ENCODE measurements around the gene VAMP4.
"Not testable (repeated sequence)": the region's sequence is repeated elsewhere in the genome, so short reads cannot be mapped to it uniquely, and the experiment has no call there.

VAMP4 gene

GRCh38 chr1:171723180-171723579 is 18.7 kb downstream of the VAMP4 start:
- H3K27ac ChIP-seq (ENCODE audit: low read depth, low read length); H3K9me3 ChIP-seq (ENCODE audit: low read length); H3K27me3 ChIP-seq (ENCODE audit: control insufficient read depth in 1 of 2, insufficient read depth in 2 of 2, low read length in 2 of 2); H3K4me3 ChIP-seq (ENCODE audit: low read depth in 1 of 2, low read length in 2 of 2); H3K36me3 ChIP-seq (ENCODE audit: insufficient read depth, low read length); H3K9ac ChIP-seq (ENCODE audit: low read length); H3K4me1 ChIP-seq (ENCODE audit: insufficient read depth, low read length): not testable (repeated sequence)

- Histone ChIP-seq H3K9me3 (ENCODE audit: low read length) (no peaks in the 10 kb centered on the region), H3K4me1 (ENCODE audit: insufficient read depth, low read length) (peaks cover 9% of the 10 kb centered on the region), H3K27ac (ENCODE audit: low read depth, low read length) (no peak overlapping the region), H3K4me3 (ENCODE audit: low read depth in 1 of 2, low read length in 2 of 2) (no peak overlapping the region), H3K9ac (ENCODE audit: low read length) (no peak overlapping the region), H3K36me3 (ENCODE audit: insufficient read depth, low read length) (no peaks in the 10 kb centered on the region), H3K27me3 (ENCODE audit: control insufficient read depth in 1 of 2, insufficient read depth in 2 of 2, low read length in 2 of 2) (no peaks in the 10 kb centered on the region)
These were observed 23.0 kb downstream of the VAMP4 start for GRCh38 chr1:171718848-171719247.

- Histone ChIP-seq H3K9me3 (ENCODE audit: low read length) (no peaks in the 10 kb centered on the region), H3K27ac (ENCODE audit: low read depth, low read length) (no peak overlapping the region), H3K36me3 (ENCODE audit: insufficient read depth, low read length) (no peaks in the 10 kb centered on the region), H3K9ac (ENCODE audit: low read length) (no peak overlapping the region), H3K4me1 (ENCODE audit: insufficient read depth, low read length) (peaks cover 9% of the 10 kb centered on the region), H3K27me3 (ENCODE audit: control insufficient read depth in 1 of 2, insufficient read depth in 2 of 2, low read length in 2 of 2) (no peaks in the 10 kb centered on the region), H3K4me3 (ENCODE audit: low read depth in 1 of 2, low read length in 2 of 2) (no peak overlapping the region)
These were observed 23.6 kb downstream of the VAMP4 start for GRCh38 chr1:171718216-171718615.

GRCh38 chr1:171717062-171717718 is 24.7 kb downstream of the VAMP4 start:
- H3K9me3 ChIP-seq (ENCODE audit: low read length): no peaks in the 10 kb centered on the region
- H3K4me1 ChIP-seq (ENCODE audit: insufficient read depth, low read length): peaks cover 9% of the 10 kb centered on the region
- no peak overlapping the region for H3K4me3 ChIP-seq (ENCODE audit: low read depth in 1 of 2, low read length in 2 of 2)
- H3K9ac ChIP-seq (ENCODE audit: low read length): no peak overlapping the region
- no peaks in the 10 kb centered on the region for H3K27me3 ChIP-seq (ENCODE audit: control insufficient read depth in 1 of 2, insufficient read depth in 2 of 2, low read length in 2 of 2)
- H3K36me3 ChIP-seq (ENCODE audit: insufficient read depth, low read length): no peaks in the 10 kb centered on the region
- H3K27ac ChIP-seq (ENCODE audit: low read depth, low read length): no peak overlapping the region

DNA sequence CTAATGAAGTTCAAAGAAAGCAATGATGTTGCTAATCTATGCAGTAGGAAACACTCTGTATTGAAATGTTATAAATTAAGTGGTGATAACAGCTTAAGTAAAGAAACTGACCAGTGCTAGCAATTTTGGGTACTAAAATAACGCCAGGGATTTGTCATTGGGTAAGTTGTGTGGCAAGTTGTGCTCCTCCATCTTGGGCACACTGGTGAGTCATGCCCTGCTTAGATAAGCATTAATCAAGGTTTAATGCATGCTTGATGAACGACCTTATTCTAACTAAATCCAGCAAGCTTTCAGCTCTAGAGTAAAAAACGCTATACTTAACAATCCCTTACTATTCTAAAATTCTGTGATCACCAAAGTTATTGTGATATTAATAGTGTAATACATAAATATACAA is 25.2 kb downstream of the VAMP4 start:
- H3K27ac ChIP-seq (ENCODE audit: low read depth, low read length): no peak overlapping the region
- H3K4me3 ChIP-seq (ENCODE audit: low read depth in 1 of 2, low read length in 2 of 2): no peak overlapping the region
- no peak overlapping the region for H3K9ac ChIP-seq (ENCODE audit: low read length)
- H3K9me3 ChIP-seq (ENCODE audit: low read length): no peaks in the 10 kb centered on the region
- H3K36me3 ChIP-seq (ENCODE audit: insufficient read depth, low read length): no peaks in the 10 kb centered on the region
- no peaks in the 10 kb centered on the region for H3K27me3 ChIP-seq (ENCODE audit: control insufficient read depth in 1 of 2, insufficient read depth in 2 of 2, low read length in 2 of 2)
- peaks cover 9% of the 10 kb centered on the region for H3K4me1 ChIP-seq (ENCODE audit: insufficient read depth, low read length)

- no peak overlapping the region for H3K9ac ChIP-seq (ENCODE audit: low read length)
- H3K4me1 ChIP-seq (ENCODE audit: insufficient read depth, low read length): peaks cover 9% of the 10 kb centered on the region
- no peak overlapping the region for H3K4me3 ChIP-seq (ENCODE audit: low read depth in 1 of 2, low read length in 2 of 2)
- no peaks in the 10 kb centered on the region for H3K36me3 ChIP-seq (ENCODE audit: insufficient read depth, low read length)
- H3K9me3 ChIP-seq (ENCODE audit: low read length): no peaks in the 10 kb centered on the region
- H3K27me3 ChIP-seq (ENCODE audit: control insufficient read depth in 1 of 2, insufficient read depth in 2 of 2, low read length in 2 of 2): no peaks in the 10 kb centered on the region
- no peak overlapping the region for H3K27ac ChIP-seq (ENCODE audit: low read depth, low read length)
These were observed 26.0 kb downstream of the VAMP4 start for GRCh38 chr1:171715813-171716251.

GRCh38 chr1:171712341-171712740 is 29.5 kb downstream of the VAMP4 start:
- Histone ChIP-seq H3K9ac (ENCODE audit: low read length) (no peak overlapping the region), H3K4me1 (ENCODE audit: insufficient read depth, low read length) (peaks cover 9% of the 10 kb centered on the region), H3K4me3 (ENCODE audit: low read depth in 1 of 2, low read length in 2 of 2) (no peak overlapping the region), H3K27me3 (ENCODE audit: control insufficient read depth in 1 of 2, insufficient read depth in 2 of 2, low read length in 2 of 2) (no peaks in the 10 kb centered on the region), H3K36me3 (ENCODE audit: insufficient read depth, low read length) (peaks cover 7% of the 10 kb centered on the region), H3K27ac (ENCODE audit: low read depth, low read length) (no peak overlapping the region), H3K9me3 (ENCODE audit: low read length) (no peaks in the 10 kb centered on the region)

DNA sequence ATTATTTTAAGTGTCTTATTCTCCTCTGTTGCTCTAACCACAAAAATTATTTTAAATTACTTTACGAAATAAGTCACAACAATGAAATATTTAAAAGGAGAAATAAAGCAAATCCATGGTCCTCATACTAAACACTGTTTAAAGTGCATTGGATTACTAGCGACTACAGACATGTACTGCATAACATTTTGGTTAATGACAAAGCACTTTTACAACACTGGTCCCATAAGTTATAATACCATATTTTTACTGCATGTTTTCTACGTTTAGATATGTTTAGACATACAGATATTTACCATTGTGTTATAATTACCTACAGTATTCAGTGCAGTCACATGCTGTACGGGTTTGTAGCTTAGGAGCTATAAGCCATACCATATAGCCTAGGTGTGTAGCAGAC is 30.2 kb downstream of the VAMP4 start:
- Histone ChIP-seq H3K4me1 (ENCODE audit: insufficient read depth, low read length) (peaks cover 9% of the 10 kb centered on the region), H3K4me3 (ENCODE audit: low read depth in 1 of 2, low read length in 2 of 2) (no peak overlapping the region), H3K9me3 (ENCODE audit: low read length) (no peaks in the 10 kb centered on the region), H3K27ac (ENCODE audit: low read depth, low read length) (no peak overlapping the region), H3K36me3 (ENCODE audit: insufficient read depth, low read length) (peaks cover 8% of the 10 kb centered on the region), H3K9ac (ENCODE audit: low read length) (no peak overlapping the region), H3K27me3 (ENCODE audit: control insufficient read depth in 1 of 2, insufficient read depth in 2 of 2, low read length in 2 of 2) (no peaks in the 10 kb centered on the region)

- Histone ChIP-seq H3K9ac (ENCODE audit: low read length) (no peak overlapping the region), H3K4me3 (ENCODE audit: low read depth in 1 of 2, low read length in 2 of 2) (no peak overlapping the region), H3K27me3 (ENCODE audit: control insufficient read depth in 1 of 2, insufficient read depth in 2 of 2, low read length in 2 of 2) (no peaks in the 10 kb centered on the region), H3K4me1 (ENCODE audit: insufficient read depth, low read length) (no peaks in the 10 kb centered on the region), H3K27ac (ENCODE audit: low read depth, low read length) (no peak overlapping the region), H3K36me3 (ENCODE audit: insufficient read depth, low read length) (peaks cover 8% of the 10 kb centered on the region), H3K9me3 (ENCODE audit: low read length) (no peaks in the 10 kb centered on the region)
These were observed 34.3 kb downstream of the VAMP4 start for GRCh38 chr1:171707583-171707982.

DNA sequence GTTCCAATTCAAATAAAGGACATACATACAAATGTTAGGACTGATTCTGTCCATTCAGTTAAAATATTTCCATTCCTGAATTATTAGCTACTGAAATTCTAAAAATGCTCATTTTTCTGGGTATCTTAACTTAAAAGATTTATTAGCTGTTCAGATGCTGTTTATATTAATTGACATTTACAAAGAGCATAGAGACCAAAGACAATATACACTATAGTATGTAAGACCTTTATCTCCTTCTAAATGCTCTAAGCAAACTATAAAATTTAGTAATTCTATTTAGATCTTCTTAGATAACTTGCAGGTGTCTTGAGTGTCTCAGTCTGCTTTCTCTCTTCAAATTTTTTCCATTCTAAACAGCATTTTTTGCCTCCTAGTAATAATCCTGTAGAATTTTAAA is 39.3 kb downstream of the VAMP4 start:
- no peak overlapping the region for H3K4me3 ChIP-seq (ENCODE audit: low read depth in 1 of 2, low read length in 2 of 2)
- no peaks in the 10 kb centered on the region for H3K9me3 ChIP-seq (ENCODE audit: low read length)
- peaks cover 3% of the 10 kb centered on the region for H3K36me3 ChIP-seq (ENCODE audit: insufficient read depth, low read length)
- no peaks in the 10 kb centered on the region for H3K4me1 ChIP-seq (ENCODE audit: insufficient read depth, low read length)
- H3K27ac ChIP-seq (ENCODE audit: low read depth, low read length): no peak overlapping the region
- no peaks in the 10 kb centered on the region for H3K27me3 ChIP-seq (ENCODE audit: control insufficient read depth in 1 of 2, insufficient read depth in 2 of 2, low read length in 2 of 2)
- no peak overlapping the region for H3K9ac ChIP-seq (ENCODE audit: low read length)

DNA sequence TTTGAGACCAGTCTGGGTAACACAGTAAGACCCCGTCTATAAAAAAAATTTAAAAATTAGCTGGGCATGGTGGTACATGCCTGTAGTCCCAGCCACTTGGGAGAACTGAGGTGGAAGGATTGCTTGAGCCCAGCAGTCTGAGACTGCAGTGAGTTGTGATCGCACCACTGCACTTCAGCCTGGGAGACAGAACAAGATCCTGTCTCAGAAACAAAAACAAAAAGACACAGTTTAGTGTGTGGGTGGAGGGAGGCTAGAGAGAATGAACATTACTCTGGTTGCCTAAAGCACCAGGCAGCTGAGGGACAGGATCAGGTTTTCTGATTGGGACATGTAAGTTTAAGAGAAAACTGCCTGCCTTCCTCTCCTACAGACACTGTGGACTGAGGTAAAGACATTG is 42.3 kb downstream of the VAMP4 start:
- Histone ChIP-seq H3K27me3 (ENCODE audit: control insufficient read depth in 1 of 2, insufficient read depth in 2 of 2, low read length in 2 of 2) (no peaks in the 10 kb centered on the region), H3K4me3 (ENCODE audit: low read depth in 1 of 2, low read length in 2 of 2) (no peak overlapping the region), H3K9me3 (ENCODE audit: low read length) (no peaks in the 10 kb centered on the region), H3K27ac (ENCODE audit: low read depth, low read length) (no peak overlapping the region), H3K9ac (ENCODE audit: low read length) (no peak overlapping the region), H3K36me3 (ENCODE audit: insufficient read depth, low read length) (no peaks in the 10 kb centered on the region), H3K4me1 (ENCODE audit: insufficient read depth, low read length) (no peaks in the 10 kb centered on the region)

GRCh38 chr1:171695772-171696171 is 46.1 kb downstream of the VAMP4 start:
- not testable (repeated sequence) for H3K4me1 ChIP-seq (ENCODE audit: insufficient read depth, low read length); H3K4me3 ChIP-seq (ENCODE audit: low read depth in 1 of 2, low read length in 2 of 2); H3K27me3 ChIP-seq (ENCODE audit: control insufficient read depth in 1 of 2, insufficient read depth in 2 of 2, low read length in 2 of 2); H3K27ac ChIP-seq (ENCODE audit: low read depth, low read length); H3K36me3 ChIP-seq (ENCODE audit: insufficient read depth, low read length); H3K9me3 ChIP-seq (ENCODE audit: low read length); H3K9ac ChIP-seq (ENCODE audit: low read length)

Measured in muscle layer of colon (tissue), 2 donors.